Frontal cortex (tissue), 4 donors: ENCODE data around the gene PITPNM3. TPM values are rescaled to one million over a fixed set of nuclear protein-coding genes. Genes with fewer than 3 reads are reported as not detected.

Experiments used
- DNase-seq, 2 donors: peaks; one replicate each; pipeline ENCODE4 v3.0.0; 2012; ENCODE audit warnings: low spot score in 2 of 2
- FAIRE-seq: peaks from 2 replicates; lab custom pipeline; 2012; peaks lifted over from hg19 to GRCh38; lab: Jason Lieb, UNC
- total RNA-seq: library from RNA; depleted of rRNA; stranded (reverse); fragments of >200 nt; gene quantifications from one replicate; pipeline ENCODE4 v1.2.3, GENCODE V29; 2014
- donor health status: control.
- donor health status: control.
- donor health status: control.

PITPNM3 gene
- total RNA-seq, 1 donor from 2014 or later: 10.6 TPM

- DNase-seq (no peak), FAIRE-seq (no peak)
These were observed 101.6 kb downstream of the PITPNM3 start for GRCh38 chr17:6454495-6455320.

DNA sequence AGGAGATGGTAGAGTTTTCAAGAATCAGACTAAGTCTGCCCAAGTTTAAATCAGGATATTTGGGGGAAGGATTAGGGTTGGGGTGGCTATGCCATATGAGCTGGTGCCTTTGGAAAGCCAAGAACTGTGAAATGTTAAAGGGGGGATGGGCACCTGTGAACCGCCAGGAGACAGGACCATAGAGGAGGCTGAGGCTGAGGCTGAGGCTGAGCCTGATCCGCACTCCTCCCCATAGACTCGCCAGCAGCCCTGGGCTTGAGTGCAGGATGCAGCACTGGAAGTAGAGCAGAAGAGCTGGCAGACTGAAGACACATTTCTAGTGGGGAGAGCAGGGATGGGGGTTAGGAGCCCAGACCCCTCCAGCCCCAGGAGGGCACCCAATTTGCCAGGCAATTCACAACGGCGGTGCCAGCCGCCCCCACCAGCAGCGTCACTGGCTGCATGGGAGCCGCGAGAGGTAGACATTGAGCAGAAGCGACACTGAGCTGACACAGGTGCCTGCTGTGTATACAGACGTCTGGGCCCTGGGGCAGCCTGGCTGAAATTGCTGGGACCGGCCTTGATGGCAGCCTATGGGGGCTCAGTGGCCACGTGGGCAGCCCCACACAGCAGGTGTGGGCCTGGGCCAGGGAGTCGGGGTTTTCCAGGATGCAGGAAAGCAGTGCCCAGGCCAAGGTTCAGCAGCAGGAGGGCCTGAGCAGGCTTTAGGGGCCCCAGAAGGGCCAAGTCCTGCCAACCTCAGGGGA is 102.9 kb downstream of the PITPNM3 start:
- DNase-seq: no peak
- FAIRE-seq: no peak

GRCh38 chr17:6452471-6453266 is 103.7 kb downstream of the PITPNM3 start:
- DNase-seq: no peak
- no peak for FAIRE-seq

- no peak for DNase-seq
- FAIRE-seq: no peak
These were observed 105.2 kb downstream of the PITPNM3 start for GRCh38 chr17:6450926-6451832.

DNA sequence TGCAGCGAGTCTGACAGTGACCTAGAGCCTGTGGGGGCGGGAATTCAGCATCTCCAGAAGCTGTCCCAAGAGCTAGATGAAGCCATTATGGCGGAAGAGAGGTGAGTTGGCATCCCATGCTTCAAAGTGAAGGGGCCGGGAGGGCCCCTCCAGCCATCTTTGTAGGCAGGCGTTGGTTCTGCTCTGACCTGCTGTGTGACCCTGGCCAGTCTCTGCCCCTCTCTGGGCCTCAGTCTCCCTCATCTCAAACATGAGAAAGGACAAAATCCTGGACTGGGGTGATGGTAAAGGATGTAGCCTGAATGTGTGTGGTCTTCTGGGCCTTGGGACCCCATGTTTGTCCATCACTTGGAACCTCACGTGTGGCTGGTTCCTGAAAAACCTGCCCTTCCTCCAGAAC is 107.0 kb downstream of the PITPNM3 start:
- no peak for FAIRE-seq
- no peak for DNase-seq

DNA sequence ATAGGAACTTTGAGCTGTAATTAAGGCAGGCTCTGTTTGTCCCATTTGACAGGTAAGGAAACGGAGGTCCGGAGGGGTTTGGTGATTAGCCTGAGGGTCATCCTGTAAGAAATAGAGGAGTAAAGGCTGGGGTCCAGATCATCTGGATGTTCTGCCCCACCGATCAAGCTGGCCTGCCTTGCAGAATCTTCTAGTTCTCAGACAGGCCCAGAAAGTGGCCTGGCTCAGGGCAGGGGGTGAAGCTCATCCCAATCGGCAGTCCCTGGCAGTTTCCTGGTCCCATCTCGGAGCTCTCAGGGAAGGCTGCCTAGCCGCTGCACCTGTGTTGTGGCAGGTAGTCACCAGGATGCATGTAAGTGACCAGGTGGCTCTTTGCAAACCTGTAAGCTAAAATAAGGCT is 107.9 kb downstream of the PITPNM3 start:
- DNase-seq: no peak
- FAIRE-seq: no peak

DNA sequence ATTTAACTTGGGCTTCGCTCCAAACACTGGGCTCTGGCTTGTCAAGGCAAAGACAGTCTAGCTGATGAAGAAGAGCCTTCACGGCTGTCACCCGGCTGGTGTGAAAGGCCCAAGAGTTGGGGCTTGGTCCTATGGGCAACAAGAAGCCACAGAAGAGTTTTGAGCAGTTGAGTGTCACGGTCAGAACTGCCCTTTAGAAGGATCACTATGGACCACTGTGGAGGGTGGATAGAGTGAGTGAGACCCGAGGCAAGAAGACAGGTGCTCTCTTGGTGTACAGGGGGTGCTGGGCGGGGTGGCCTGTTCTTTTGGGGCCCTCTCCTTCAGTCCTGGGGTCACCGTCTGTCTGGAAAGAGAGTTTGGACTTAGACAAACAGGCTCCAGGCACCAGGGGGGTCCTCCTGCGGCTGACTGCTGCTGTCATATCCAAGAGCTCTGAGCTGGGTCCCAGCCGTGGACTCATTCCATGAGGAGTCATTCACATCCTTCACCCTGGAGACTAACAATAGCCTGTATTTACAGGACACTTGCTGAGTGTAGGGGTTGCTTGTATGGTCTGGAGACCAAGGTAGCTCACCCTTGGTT is 109.7 kb downstream of the PITPNM3 start:
- no peak for DNase-seq
- FAIRE-seq: no peak

- DNase-seq (no peak), FAIRE-seq (no peak)
These were observed 111.6 kb downstream of the PITPNM3 start for GRCh38 chr17:6444571-6445335.

- FAIRE-seq (no peak), DNase-seq (peak; percentile 94 to 98)
These were observed 112.4 kb downstream of the PITPNM3 start, which contains the start of gene PIMREG for GRCh38 chr17:6443692-6444570. TSS of gene PIMREG (plus strand) at chr17:6444455. CDS start at chr17:6445111, 656 bp downstream.

DNA sequence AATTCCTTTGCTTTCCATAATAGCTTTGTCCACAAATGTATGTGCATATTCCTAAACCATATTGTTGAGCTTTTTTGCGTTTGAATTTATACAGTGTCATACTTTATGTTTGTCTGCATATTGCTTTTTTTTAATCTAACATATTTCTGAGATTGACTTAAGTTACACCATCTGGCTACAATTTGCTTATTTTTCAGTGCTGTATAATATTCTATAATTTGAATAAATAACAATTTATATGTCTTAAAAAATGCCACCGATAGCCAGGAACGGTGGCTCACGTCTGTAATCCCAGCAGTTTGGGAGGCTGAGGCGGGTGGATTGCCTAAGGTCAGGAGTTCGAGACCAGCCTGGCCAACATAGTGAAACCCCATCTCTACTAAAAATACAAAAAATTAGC is 113.6 kb downstream of the PITPNM3 start:
- FAIRE-seq (no peak), DNase-seq (no peak)

- DNase-seq (no peak), FAIRE-seq (no peak)
These were observed 116.4 kb downstream of the PITPNM3 start for GRCh38 chr17:6439951-6440350.

DNA sequence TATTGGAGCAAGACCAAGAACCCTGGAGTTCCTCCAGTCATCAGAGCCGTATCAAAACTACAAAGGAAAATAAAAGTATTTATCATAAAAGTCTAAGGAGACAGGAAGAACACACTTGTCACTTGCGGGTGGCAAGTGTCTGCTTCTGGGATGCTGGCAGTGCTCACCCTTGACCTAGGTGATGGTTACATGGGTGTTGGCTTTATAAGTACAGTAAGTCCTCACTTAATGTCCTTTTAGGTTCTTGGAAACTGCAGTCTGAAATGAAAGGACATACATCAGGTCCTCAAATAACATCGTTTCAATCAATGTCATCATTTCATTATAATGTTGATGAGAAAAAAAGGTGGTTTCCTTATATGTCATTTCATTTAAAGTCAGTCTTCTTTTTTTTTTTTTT is 118.4 kb downstream of the PITPNM3 start:
- DNase-seq (no peak), FAIRE-seq (no peak)

DNA sequence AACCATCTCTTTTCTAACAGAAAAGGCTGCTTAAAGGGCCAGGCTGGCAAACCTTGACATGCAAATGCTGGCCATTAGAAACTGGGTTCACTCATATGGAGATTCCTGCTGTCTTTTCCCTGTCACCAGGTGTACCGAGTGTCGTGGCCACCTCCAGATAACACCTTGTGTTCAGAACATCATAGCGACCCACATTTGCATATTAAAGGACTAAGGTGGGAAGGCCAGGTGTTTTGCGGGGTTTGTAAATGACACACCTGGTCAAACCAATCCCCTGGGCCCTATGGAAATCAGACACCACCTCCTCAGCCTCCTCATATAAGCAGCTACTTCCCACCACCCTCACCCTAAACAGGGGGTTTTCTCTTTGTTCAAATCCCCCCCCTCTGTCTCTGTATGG is 118.9 kb downstream of the PITPNM3 start:
- FAIRE-seq: no peak

DNA sequence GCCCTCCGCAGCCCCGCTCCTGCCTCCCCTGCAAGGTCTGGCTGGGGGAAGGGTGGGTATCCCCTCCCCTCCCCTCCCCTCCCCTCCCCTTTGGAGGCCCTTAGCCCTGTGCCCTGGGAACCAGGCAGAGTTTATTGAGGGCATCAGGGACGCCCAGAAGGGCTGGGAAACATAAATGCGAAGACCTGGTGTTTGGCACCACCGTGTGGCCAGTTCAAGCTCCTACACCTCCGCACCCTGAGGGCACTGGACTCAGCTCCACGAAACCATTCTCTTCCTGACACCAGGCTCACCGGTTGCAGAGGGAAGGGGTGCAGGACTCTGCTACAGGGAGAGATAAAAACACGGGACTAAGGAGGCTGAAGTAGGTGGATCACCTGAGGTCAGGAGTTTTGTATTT is 120.4 kb downstream of the PITPNM3 start:
- FAIRE-seq (no peak), DNase-seq (peak; percentile 57 to 84)

More for the DNA sequence above, 118.9 kb downstream of the PITPNM3 start:
- no peak for DNase-seq

DNA sequence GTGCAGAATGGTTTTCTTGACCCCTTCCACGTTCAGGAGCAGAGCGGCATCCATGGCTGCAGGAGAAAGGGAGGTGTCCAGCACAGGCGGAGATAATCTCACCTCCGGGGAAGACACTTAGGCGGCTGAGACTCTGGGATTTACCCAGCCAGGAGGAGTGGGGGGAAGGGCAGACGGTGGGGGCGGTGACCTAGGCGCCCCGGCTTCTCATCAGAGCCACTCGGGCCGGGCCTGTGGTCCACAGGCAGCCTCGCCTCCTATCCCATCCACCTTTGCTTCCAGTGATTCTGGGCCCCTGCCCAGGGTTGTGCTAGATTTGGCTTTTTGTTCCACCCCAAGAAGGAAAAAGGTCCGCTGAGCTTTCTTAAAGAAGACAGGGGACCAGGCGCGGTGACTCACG is 121.3 kb downstream of the PITPNM3 start, which contains the start of gene AIPL1:
Gene AIPL1, minus strand, starts transcription at position 71 of the 400 bp plus-strand sequence. Its CDS starts 17 bp downstream, at position 54.
- no peak for FAIRE-seq
- DNase-seq: no peak

DNA sequence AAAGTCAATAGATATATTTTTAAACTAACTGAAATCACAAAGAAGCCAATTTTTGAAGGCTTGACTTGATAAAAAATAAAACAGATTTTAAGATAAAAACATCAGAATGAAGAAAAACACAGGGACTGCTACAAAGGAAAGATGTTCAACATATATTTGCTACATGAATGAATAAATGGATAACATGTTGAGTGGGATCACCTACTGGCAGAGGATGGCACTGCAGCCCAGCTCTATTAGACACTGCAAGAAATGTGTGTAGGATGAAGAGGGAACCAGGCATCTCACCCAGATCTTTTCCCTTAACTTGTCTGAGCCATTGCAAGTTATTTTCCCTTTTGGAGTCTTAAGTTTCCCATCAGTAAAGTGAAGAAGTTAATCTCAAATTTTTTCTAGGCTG is 125.6 kb downstream of the PITPNM3 start:
- DNase-seq (no peak), FAIRE-seq (no peak)

DNA sequence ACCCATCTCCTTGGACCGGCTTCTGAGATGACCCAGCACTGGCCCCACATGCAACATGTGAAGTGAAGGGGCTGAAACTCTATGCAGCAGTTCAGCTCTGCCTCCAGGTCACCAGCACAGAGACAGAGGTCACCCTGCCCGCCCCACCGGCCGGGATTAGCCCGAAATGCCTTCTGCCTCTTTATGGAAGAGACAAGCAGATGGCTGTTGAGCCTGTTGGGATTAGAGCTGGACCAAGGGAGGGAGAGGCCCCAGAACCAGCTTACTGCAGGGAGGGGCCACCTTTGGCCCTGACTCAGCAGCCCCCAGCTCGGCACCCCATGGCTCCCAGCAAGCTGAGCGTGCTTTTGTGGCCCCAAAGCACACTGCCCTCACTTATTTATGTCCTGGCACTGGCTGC is 127.1 kb downstream of the PITPNM3 start:
- no peak for FAIRE-seq

More for the DNA sequence above, 127.1 kb downstream of the PITPNM3 start:
- no peak for DNase-seq
